Karpas-422 (cell line): ENCODE results near the gene APOBEC2. TPM values are rescaled to one million over a fixed set of nuclear protein-coding genes. Genes with fewer than 3 reads are reported as not detected.
"Not testable (repeated sequence)": the region's sequence is repeated elsewhere in the genome, so short reads cannot be mapped to it uniquely, and the experiment has no call there.

ENCODE experiments used
- DNase-seq: peaks from one replicate; pipeline ENCODE4 v3.0.0-alpha.2; 2015
- H2AFZ ChIP-seq: fragments of 200-600 bp; sonication (generic); 2 replicates; pipeline ENCODE4 v1.6.1; 2014; ENCODE audit warnings: antibody characterized with exemption, low read length, mixed read lengths
- H3K27ac ChIP-seq: fragments of 200-600 bp; sonication (generic); 2 replicates; pipeline ENCODE4 v1.5.1; 2014; ENCODE audit warnings: mild to moderate bottlenecking, low read length, moderate library complexity
- H3K27me3 ChIP-seq: fragments of 200-600 bp; sonication (generic); 2 replicates; pipeline ENCODE4 v1.6.1; 2014; ENCODE audit warnings: low read length, mixed read lengths
- H3K36me3 ChIP-seq: fragments of 200-600 bp; sonication (generic); 2 replicates; pipeline ENCODE4 v1.6.1; 2014; ENCODE audit warnings: low read length, mixed read lengths; ENCODE audit not compliant: insufficient read depth
- H3K4me1 ChIP-seq: fragments of 200-600 bp; sonication (generic); 2 replicates; pipeline ENCODE4 v1.6.1; 2014; ENCODE audit warnings: mild to moderate bottlenecking, low read length, mixed read lengths
- H3K4me2 ChIP-seq: fragments of 200-600 bp; sonication (generic); 2 replicates; pipeline ENCODE4 v1.6.1; 2014; ENCODE audit warnings: low read length, low read depth, mild to moderate bottlenecking; ENCODE audit not compliant: poor library complexity, severe bottlenecking
- H3K4me3 ChIP-seq: fragments of 200-600 bp; sonication (generic); 2 replicates; pipeline ENCODE4 v1.5.1; 2014; ENCODE audit warnings: mild to moderate bottlenecking, antibody characterized with exemption, low read length, mixed read lengths
- H3K79me2 ChIP-seq: fragments of 200-600 bp; sonication (generic); 2 replicates; pipeline ENCODE4 v1.6.1; 2014; ENCODE audit warnings: mild to moderate bottlenecking, low read length, mixed read lengths
- H3K9ac ChIP-seq: fragments of 200-600 bp; sonication (generic); 2 replicates; pipeline ENCODE4 v1.6.0; 2014; ENCODE audit warnings: low read length
- H3K9me2 ChIP-seq: fragments of 200-600 bp; sonication (generic), shearing (Covaris generic); replicated peaks from 2 replicates; pipeline ENCODE4 v1.6.0; 2014; ENCODE audit warnings: mild to moderate bottlenecking, low read length, moderate library complexity; ENCODE audit not compliant: insufficient read depth
- H3K9me3 ChIP-seq: fragments of 300-700, 200-600 bp; sonication (generic); 2 replicates; pipeline ENCODE4 v1.6.1; 2014; ENCODE audit warnings: low read length, mixed read lengths
- H4K20me1 ChIP-seq: fragments of 200-600 bp; sonication (generic); 2 replicates; pipeline ENCODE4 v1.6.1; 2014; ENCODE audit warnings: mild to moderate bottlenecking, antibody characterized with exemption, low read length, low read depth; ENCODE audit not compliant: insufficient read depth
- total RNA-seq: library from RNA; depleted of rRNA; stranded (reverse); fragments of >200 nt; shearing (Covaris generic); gene quantifications from 2 replicates; pipeline ENCODE4 v1.2.3, GENCODE V29; 2014; ENCODE audit warnings: low replicate concordance; rRNA removed

APOBEC2 gene
- total RNA-seq: not detected in 2 replicates

DNA sequence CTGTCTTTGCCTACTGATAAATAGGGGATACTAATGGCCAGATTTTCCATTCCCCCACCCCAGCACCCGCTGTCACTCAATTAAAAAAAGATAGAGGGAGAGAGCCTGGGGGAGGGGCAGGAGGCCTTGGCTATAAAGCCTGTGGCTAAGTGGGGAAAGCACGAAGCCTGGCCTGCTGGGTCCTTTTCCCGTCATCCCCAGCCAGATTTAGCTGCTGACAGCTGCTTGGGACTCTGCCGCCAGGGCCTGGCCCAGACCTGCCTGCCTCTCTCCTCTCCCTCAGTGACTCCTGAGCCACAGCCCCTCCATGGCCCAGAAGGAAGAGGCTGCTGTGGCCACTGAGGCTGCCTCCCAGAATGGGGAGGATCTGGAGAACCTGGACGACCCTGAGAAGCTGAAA, at the start of gene APOBEC2:
APOBEC2 (plus strand) TSS at position 162 of the 400 bp plus-strand sequence; CDS start at position 308, 146 bp downstream.
- H3K36me3 ChIP-seq: no peaks in the 10 kb centered on the region
- no peaks in the 10 kb centered on the region for H4K20me1 ChIP-seq
- H3K9me3 ChIP-seq: no peaks in the 10 kb centered on the region
- DNase-seq: no peak
- no peak within 1 kb of the TSS for H3K4me2 ChIP-seq
- H3K4me1 ChIP-seq: peaks cover 10% of the 10 kb centered on the region
- no peak within 1 kb of the TSS for H3K4me3 ChIP-seq
- no peak within 1 kb of the TSS for H3K27ac ChIP-seq
- H3K9me2 ChIP-seq: no peaks in the 10 kb centered on the region
- H3K79me2 ChIP-seq: no peaks in the 10 kb centered on the region
- peak within 1 kb of the TSS; percentile 87 for H2AFZ ChIP-seq
- H3K9ac ChIP-seq: no peak within 1 kb of the TSS
- no peaks in the 10 kb centered on the region for H3K27me3 ChIP-seq

GRCh38 chr6:41006217-41006616, 46.8 kb upstream of the APOBEC2 start:
- H4K20me1 ChIP-seq, H3K9ac ChIP-seq, H3K79me2 ChIP-seq, H3K27me3 ChIP-seq, H3K4me1 ChIP-seq, H3K4me3 ChIP-seq, H3K4me2 ChIP-seq, H3K9me3 ChIP-seq, H3K27ac ChIP-seq, H3K9me2 ChIP-seq, H2AFZ ChIP-seq, H3K36me3 ChIP-seq: not testable (repeated sequence)
- peak; percentile 85 for DNase-seq

- H3K36me3 ChIP-seq, H3K27me3 ChIP-seq, H3K27ac ChIP-seq, H3K9me3 ChIP-seq, H4K20me1 ChIP-seq, H3K9me2 ChIP-seq, H3K4me3 ChIP-seq, H2AFZ ChIP-seq, H3K9ac ChIP-seq, H3K4me2 ChIP-seq, DNase-seq, H3K79me2 ChIP-seq, H3K4me1 ChIP-seq: not testable (repeated sequence)
Observed at GRCh38 chr6:41006980-41007379, 46.0 kb upstream of the APOBEC2 start.

GRCh38 chr6:41008011-41008410, 45.0 kb upstream of the APOBEC2 start:
- no peaks in the 10 kb centered on the region for H3K27me3 ChIP-seq
- H3K4me3 ChIP-seq: no peak overlapping the region
- H3K36me3 ChIP-seq: no peaks in the 10 kb centered on the region
- H3K79me2 ChIP-seq: no peaks in the 10 kb centered on the region
- no peak overlapping the region for H3K9ac ChIP-seq
- H3K9me3 ChIP-seq: no peaks in the 10 kb centered on the region
- no peaks in the 10 kb centered on the region for H3K4me1 ChIP-seq
- H2AFZ ChIP-seq: no peak overlapping the region
- no peak overlapping the region for H3K27ac ChIP-seq
- H4K20me1 ChIP-seq: no peaks in the 10 kb centered on the region
- H3K4me2 ChIP-seq: no peak overlapping the region
- H3K9me2 ChIP-seq: no peaks in the 10 kb centered on the region
- DNase-seq: no peak

GRCh38 chr6:41009669-41010068, 43.3 kb upstream of the APOBEC2 start:
- Histone ChIP-seq H3K4me3 (no peak overlapping the region), H3K27me3 (no peaks in the 10 kb centered on the region), H3K9me2 (no peaks in the 10 kb centered on the region), H3K4me1 (no peaks in the 10 kb centered on the region), H2AFZ (no peak overlapping the region), H3K4me2 (no peak overlapping the region), H3K9me3 (no peaks in the 10 kb centered on the region), H3K9ac (no peak overlapping the region), H3K79me2 (no peaks in the 10 kb centered on the region), H3K36me3 (no peaks in the 10 kb centered on the region), H4K20me1 (no peaks in the 10 kb centered on the region), H3K27ac (no peak overlapping the region)
- DNase-seq: no peak

DNA sequence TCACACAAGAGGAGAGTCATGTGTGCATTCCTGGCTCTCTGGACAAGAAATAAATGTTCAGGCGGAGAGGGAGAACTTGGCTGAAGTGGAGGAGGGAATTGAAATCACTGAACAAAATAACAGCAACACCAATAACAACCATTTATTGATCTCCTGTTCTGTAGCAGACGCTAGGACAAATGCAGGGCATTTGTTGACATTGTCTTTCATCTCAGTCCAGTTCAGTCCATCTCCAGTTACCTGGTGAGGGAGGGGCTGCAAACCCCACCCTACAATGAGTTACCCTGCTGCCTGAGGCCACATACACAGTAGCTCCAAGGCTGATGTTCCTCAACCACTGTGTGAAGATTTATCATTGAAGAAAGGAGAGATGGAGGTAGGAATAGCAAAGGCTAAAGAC, 41.3 kb upstream of the APOBEC2 start:
- Histone ChIP-seq H3K4me2 (no peak overlapping the region), H3K9me2 (no peaks in the 10 kb centered on the region), H3K27ac (no peak overlapping the region), H4K20me1 (no peaks in the 10 kb centered on the region), H3K4me1 (no peaks in the 10 kb centered on the region), H2AFZ (no peak overlapping the region), H3K9me3 (no peaks in the 10 kb centered on the region), H3K79me2 (no peaks in the 10 kb centered on the region), H3K4me3 (no peak overlapping the region), H3K9ac (no peak overlapping the region), H3K36me3 (no peaks in the 10 kb centered on the region), H3K27me3 (no peaks in the 10 kb centered on the region)
- DNase-seq: no peak

GRCh38 chr6:41013466-41014153, 39.4 kb upstream of the APOBEC2 start:
- Histone ChIP-seq H2AFZ (no peak overlapping the region), H3K27ac (no peak overlapping the region), H3K27me3 (no peaks in the 10 kb centered on the region), H3K9ac (no peak overlapping the region), H3K9me2 (no peaks in the 10 kb centered on the region), H3K4me1 (no peaks in the 10 kb centered on the region), H4K20me1 (no peaks in the 10 kb centered on the region), H3K79me2 (no peaks in the 10 kb centered on the region), H3K4me2 (no peak overlapping the region), H3K4me3 (no peak overlapping the region), H3K36me3 (no peaks in the 10 kb centered on the region), H3K9me3 (no peaks in the 10 kb centered on the region)
- no peak for DNase-seq

GRCh38 chr6:41014780-41015179, 38.2 kb upstream of the APOBEC2 start:
- H3K4me3 ChIP-seq: no peak overlapping the region
- H3K27ac ChIP-seq: no peak overlapping the region
- H3K9me2 ChIP-seq: no peaks in the 10 kb centered on the region
- H2AFZ ChIP-seq: no peak overlapping the region
- no peak overlapping the region for H3K9ac ChIP-seq
- no peaks in the 10 kb centered on the region for H3K27me3 ChIP-seq
- no peaks in the 10 kb centered on the region for H4K20me1 ChIP-seq
- H3K4me2 ChIP-seq: no peak overlapping the region
- no peaks in the 10 kb centered on the region for H3K36me3 ChIP-seq
- no peak for DNase-seq
- no peaks in the 10 kb centered on the region for H3K79me2 ChIP-seq
- no peaks in the 10 kb centered on the region for H3K9me3 ChIP-seq
- H3K4me1 ChIP-seq: no peaks in the 10 kb centered on the region
